Measurements from ENCODE around the gene GRIK4.

GRIK4 gene

GRCh38 chr11:120798854-120799253 is 287.3 kb downstream of the GRIK4 start:
- DNase-seq, result no peak

GRCh38 chr11:120800206-120800605 is 288.7 kb downstream of the GRIK4 start:
- DNase-seq, result no peak

GRCh38 chr11:120801801-120802689 is 290.5 kb downstream of the GRIK4 start:
- peak; percentile 75 for DNase-seq

GRCh38 chr11:120805960-120806555 is 294.5 kb downstream of the GRIK4 start:
- no peak for DNase-seq

GRCh38 chr11:120807414-120808150 is 296.0 kb downstream of the GRIK4 start:
- DNase-seq, result no peak

- DNase-seq, result no peak
Observed at GRCh38 chr11:120808616-120809050, 297.1 kb downstream of the GRIK4 start.

- no peak for DNase-seq
Observed at GRCh38 chr11:120810251-120810650, 298.7 kb downstream of the GRIK4 start.

GRCh38 chr11:120811199-120811598 is 299.7 kb downstream of the GRIK4 start:
- no peak for DNase-seq

- no peak for DNase-seq
Observed at GRCh38 chr11:120811731-120812130, 300.2 kb downstream of the GRIK4 start.

GRCh38 chr11:120814531-120815318 is 303.2 kb downstream of the GRIK4 start:
- DNase-seq, result no peak

- DNase-seq, result no peak
Observed at GRCh38 chr11:120815319-120816100, 304.0 kb downstream of the GRIK4 start.

GRCh38 chr11:120816176-120816575 is 304.6 kb downstream of the GRIK4 start:
- DNase-seq, result no peak

GRCh38 chr11:120816711-120817110 is 305.2 kb downstream of the GRIK4 start:
- DNase-seq, result no peak

- DNase-seq, result no peak
Observed at GRCh38 chr11:120817158-120817557, 305.6 kb downstream of the GRIK4 start.

- no peak for DNase-seq
Observed at GRCh38 chr11:120818097-120818496, 306.5 kb downstream of the GRIK4 start.

GRCh38 chr11:120819003-120819402 is 307.5 kb downstream of the GRIK4 start:
- DNase-seq, result no peak

- DNase-seq, result no peak
Observed at GRCh38 chr11:120819437-120820365, 308.2 kb downstream of the GRIK4 start.

GRCh38 chr11:120823159-120823558 is 311.6 kb downstream of the GRIK4 start:
- DNase-seq, result no peak

- no peak for DNase-seq
Observed at GRCh38 chr11:120824242-120824641, 312.7 kb downstream of the GRIK4 start.

- DNase-seq, result no peak
Observed at GRCh38 chr11:120827198-120827597, 315.6 kb downstream of the GRIK4 start.

- DNase-seq, result no peak
Observed at GRCh38 chr11:120827820-120828219, 316.3 kb downstream of the GRIK4 start.
